Endothelial cell of umbilical vein (primary cell): Measurements from ENCODE around the gene TREX2. TPM values are rescaled to one million over a fixed set of nuclear protein-coding genes. Genes with fewer than 3 reads are reported as not detected.

Source experiments
- BruUV-seq: library from RNA; stranded (reverse); fragments of 400-500 nt; replicated peaks from 2 replicates; lab custom pipeline; 2021; lab: Mats Ljungman, UMichigan
- CTCF ChIA-PET: fragments of 300-600, 350-600 bp; sonication (Branson Sonifier 250); formaldehyde crosslinking; loops from one replicate; lab custom pipeline; 2021; ENCODE audit warnings: antibody characterized with exemption, inconsistent platforms; lab: Charles Lee
- POLR2A ChIA-PET: fragments of 300-600, 350-600 bp; sonication (Branson Sonifier 250); formaldehyde crosslinking; loops from one replicate; lab custom pipeline; 2021; ENCODE audit warnings: antibody characterized with exemption, inconsistent platforms; lab: Charles Lee
- DNase-seq: peaks from one replicate; pipeline ENCODE4 v3.0.0-alpha.2; 2011; ENCODE audit warnings: low read depth, low spot score
- FAIRE-seq: peaks from 2 replicates; lab custom pipeline; 2011; peaks lifted over from hg19 to GRCh38; lab: Jason Lieb, UNC
- H2AFZ ChIP-seq: 2 replicates; pipeline ENCODE4 v1.6.0; 2012; ENCODE audit warnings: low read depth, low read length, control low read depth, inconsistent platforms
- H3K27ac ChIP-seq: 2 replicates; pipeline ENCODE4 v1.5.1; 2011; ENCODE audit warnings: low read depth, mild to moderate bottlenecking, control low read depth, low read length, moderate library complexity; ENCODE audit not compliant: insufficient read depth
- H3K27me3 ChIP-seq, 2 experiments: 2 replicates each; pipeline versions ENCODE4 v1.6.0 to v1.6.1; 2011; ENCODE audit warnings: low read length in 2 of 2, mixed read lengths in 1 of 2; ENCODE audit not compliant: control insufficient read depth in 2 of 2, insufficient read depth in 2 of 2
- H3K36me3 ChIP-seq, 2 experiments: 2 replicates in 1 of 2; 3 replicates in 1 of 2; pipeline ENCODE4 v1.5.1; 2011; ENCODE audit warnings: low read length in 2 of 2, mild to moderate bottlenecking in 1 of 2, moderate library complexity in 1 of 2; ENCODE audit not compliant: control insufficient read depth in 2 of 2, insufficient read depth in 2 of 2; ENCODE audit errors: extremely low read depth in 1 of 2
- H3K4me1 ChIP-seq: 3 replicates; pipeline ENCODE4 v1.5.1; 2011; ENCODE audit warnings: mild to moderate bottlenecking, low read length; ENCODE audit not compliant: control insufficient read depth, insufficient read depth; ENCODE audit errors: extremely low read depth
- H3K4me2 ChIP-seq: 2 replicates; pipeline ENCODE4 v1.6.1; 2011; ENCODE audit warnings: low read length, control low read depth, mixed read lengths; ENCODE audit not compliant: insufficient read depth
- H3K4me3 ChIP-seq, 3 experiments: fragments of 200-600 bp in 1 of 3; sonication (generic), shearing (Covaris generic) in 1 of 3; replicated peaks in 1 of 3; 2 replicates each; pipeline ENCODE4 v1.5.1; 2011 to 2016; ENCODE audit warnings: control low read depth in 3 of 3, low read length in 3 of 3, mild to moderate bottlenecking in 2 of 3, inconsistent platforms in 1 of 3, low read depth in 1 of 3, moderate library complexity in 1 of 3; ENCODE audit not compliant: insufficient read depth in 1 of 3
- H3K79me2 ChIP-seq: 2 replicates; pipeline ENCODE4 v1.6.0; 2012; ENCODE audit warnings: low read length, inconsistent platforms; ENCODE audit not compliant: control insufficient read depth, insufficient read depth
- H3K9ac ChIP-seq: replicated peaks from 2 replicates; pipeline ENCODE3; 2011; ENCODE audit warnings: low read length, control low read depth; ENCODE audit not compliant: insufficient read depth; ENCODE audit errors: extremely low read depth
- H3K9me1 ChIP-seq: replicated peaks from 3 replicates; pipeline ENCODE4 v1.6.0; 2011; ENCODE audit warnings: mild to moderate bottlenecking, low read length; ENCODE audit not compliant: control insufficient read depth, insufficient read depth; ENCODE audit errors: extremely low read depth
- H3K9me3 ChIP-seq: replicated peaks from 2 replicates; pipeline ENCODE4 v1.5.1; 2012; ENCODE audit warnings: low read length, inconsistent platforms; ENCODE audit not compliant: control insufficient read depth, insufficient read depth
- H4K20me1 ChIP-seq: replicated peaks from 2 replicates; pipeline ENCODE3; 2011; ENCODE audit warnings: mild to moderate bottlenecking, low read length; ENCODE audit not compliant: control insufficient read depth, insufficient read depth; ENCODE audit errors: extremely low read depth
- EZH2 ChIP-seq: IDR thresholded peaks from 2 replicates; pipeline ENCODE4 v1.6.1; 2012; ENCODE audit warnings: borderline replicate concordance, low read depth, mild to moderate bottlenecking, moderate library complexity, low read length, inconsistent platforms; ENCODE audit not compliant: severe bottlenecking
- FOS ChIP-seq: IDR thresholded peaks from 2 replicates; pipeline ENCODE4 v1.6.1; 2011; ENCODE audit warnings: mild to moderate bottlenecking, low read length, moderate library complexity, borderline replicate concordance; ENCODE audit not compliant: insufficient read depth
- JUN ChIP-seq: IDR thresholded peaks from 2 replicates; pipeline ENCODE4 v1.6.1; 2011; ENCODE audit warnings: borderline replicate concordance, low read depth; ENCODE audit not compliant: insufficient read length, insufficient read depth
- MYC ChIP-seq: IDR thresholded peaks from one replicate; pipeline ENCODE4 v1.6.1; 2011; ENCODE audit warnings: mild to moderate bottlenecking, low read depth, low read length
- POLR2A ChIP-seq: IDR thresholded peaks from 2 replicates; pipeline ENCODE4 v1.6.1; 2012; ENCODE audit warnings: low read depth, mild to moderate bottlenecking, control low read depth, low read length
- dilution Hi-C: fragments of 300-500 bp; cut with MboI; formaldehyde crosslinking; loops from one replicate; pipeline ENCODE4 v1.15.0; 2019; ENCODE audit warnings: low sequenced_read_pairs; ENCODE audit not compliant: extremely low pct_ligation_motif_present
- intact Hi-C: fragments of 100-400 bp; cut with micrococcal nuclease; formaldehyde crosslinking; loops from one replicate; pipeline ENCODE4 v1.10.0; 2022
- polyA plus RNA-seq, 4 experiments: library from polyadenylated mRNA; depleted of rRNA in 3 of 4; stranded (reverse) in 3 of 4; unstranded in 1 of 4; fragments of >200 nt; gene quantifications; 2 replicates each; pipeline versions ENCODE4 v1.2.1 to v1.2.3, GENCODE V29; 2011 to 2012; ENCODE audit warnings: missing spikeins in 1 of 4
- total RNA-seq: library from RNA; stranded (reverse); gene quantifications from 2 replicates; pipeline ENCODE4 v1.2.3, GENCODE V29; 2021
- TF ChIP-seq, protein P1 (sequence below): IDR thresholded peaks from 2 replicates; pipeline ENCODE4 v1.6.1; 2011; ENCODE audit not compliant: insufficient read depth, insufficient read length
- TF ChIP-seq, protein P2 (sequence below), 2 donors: IDR thresholded peaks; 1 replicate in 1 of 2; 2 replicates in 1 of 2; pipeline ENCODE4 v1.5.1; 2011; ENCODE audit warnings: low read length in 2 of 2, mild to moderate bottlenecking in 2 of 2, moderate library complexity in 2 of 2, control low read depth in 1 of 2, inconsistent platforms in 1 of 2, low read depth in 1 of 2; ENCODE audit not compliant: insufficient read depth in 1 of 2; ENCODE audit errors: extremely low read depth in 1 of 2

The TREX2 gene
- total and polyA plus RNA-seq, 2 donors (not counting 3 experiments of a cell fraction or from before 2014, with no cell fraction given) = 0.82 to 0.99 TPM

DNA sequence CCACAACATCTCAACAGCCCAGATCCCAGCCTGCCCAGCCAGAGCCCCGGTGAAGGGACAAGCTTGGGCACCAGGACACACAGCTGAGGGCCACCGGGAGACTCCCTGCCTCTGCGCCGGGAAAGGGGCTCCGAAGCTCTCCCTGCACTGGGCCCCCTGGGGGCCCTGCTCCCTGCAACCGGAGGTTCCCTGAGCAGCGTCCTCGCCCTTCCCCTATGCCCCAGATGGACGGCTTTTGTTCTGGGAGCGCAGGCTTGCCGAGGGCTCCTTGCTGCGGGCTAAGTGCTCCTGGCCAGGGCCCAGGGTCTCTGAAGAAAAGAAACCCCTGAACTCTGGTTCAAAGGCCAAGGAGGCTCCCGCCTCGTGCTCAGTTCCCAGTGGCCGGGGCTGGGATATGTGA lies 35.5 kb downstream of the TREX2 start:
- dilution Hi-C loops (no loop called here), intact Hi-C loops (no loop called here)
- Histone ChIP-seq H3K9me3 (no peaks in the 10 kb centered on the region), H3K27me3 (no peaks in the 10 kb centered on the region), H3K79me2 (no peaks in the 10 kb centered on the region), H3K27ac (no peak overlapping the region), H3K4me1 (peaks cover 6% of the 10 kb centered on the region), H2AFZ (no peak overlapping the region), H3K4me2 (no peak overlapping the region), H3K9me1 (no peaks in the 10 kb centered on the region), H4K20me1 (no peaks in the 10 kb centered on the region), H3K4me3 (no peak overlapping the region), H3K36me3 (no peaks in the 10 kb centered on the region), H3K9ac (no peak overlapping the region)
- no TSS peak for BruUV-seq
- ChIA-PET CTCF (no interaction called here), POLR2A (no interaction called here)
- TF ChIP-seq POLR2A (no peak), FOS (no peak)
- no peak for FAIRE-seq
- DNase-seq = no peak

DNA sequence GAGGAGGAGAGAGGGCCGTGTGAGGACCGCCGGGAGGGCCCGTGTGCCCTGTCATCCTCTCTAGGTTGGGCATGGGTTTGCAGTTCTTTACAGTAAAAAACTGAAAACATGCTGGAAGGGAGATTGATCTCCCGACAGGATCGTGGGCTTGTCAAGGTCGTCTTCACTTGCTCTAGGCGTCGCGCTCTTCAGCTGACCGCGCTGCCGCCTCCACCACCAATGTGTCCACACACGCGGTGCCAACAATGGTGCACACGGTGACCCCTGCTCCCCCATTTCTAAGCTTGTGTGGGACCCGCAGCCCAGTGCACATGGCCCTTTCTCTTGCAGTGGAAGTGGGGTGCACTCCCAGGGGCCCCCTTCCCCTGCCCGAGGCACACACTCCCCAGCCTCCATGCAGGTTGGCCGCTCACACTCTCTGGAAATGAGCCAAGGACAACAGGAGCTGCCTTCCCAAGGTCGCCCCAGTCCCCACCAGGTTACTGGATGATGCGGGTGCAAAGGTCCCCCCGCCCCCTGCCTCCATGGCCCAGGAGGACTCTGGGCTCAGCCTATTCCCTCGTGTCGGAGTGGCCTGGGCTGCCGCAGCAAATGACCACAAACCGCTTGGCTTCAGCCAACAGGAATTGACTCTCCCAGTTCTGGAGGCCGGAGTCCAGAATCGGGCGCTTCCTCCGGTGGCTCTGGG lies 36.3 kb downstream of the TREX2 start:
- Histone ChIP-seq H3K36me3 (no peaks in the 10 kb centered on the region), H3K27me3 (no peaks in the 10 kb centered on the region), H2AFZ (no peak overlapping the region), H3K27ac (no peak overlapping the region), H3K9ac (no peak overlapping the region), H3K9me3 (no peaks in the 10 kb centered on the region), H3K4me3 (no peak overlapping the region), H3K4me2 (no peak overlapping the region), H3K9me1 (no peaks in the 10 kb centered on the region), H4K20me1 (no peaks in the 10 kb centered on the region), H3K4me1 (peaks cover 6% of the 10 kb centered on the region), H3K79me2 (no peaks in the 10 kb centered on the region)
- ChIA-PET POLR2A (no interaction called here), CTCF (no interaction called here)
- FAIRE-seq = no peak
- TF ChIP-seq JUN = no peak
- TF ChIP-seq EZH2 = no peak
- TF ChIP-seq, protein P1, sequence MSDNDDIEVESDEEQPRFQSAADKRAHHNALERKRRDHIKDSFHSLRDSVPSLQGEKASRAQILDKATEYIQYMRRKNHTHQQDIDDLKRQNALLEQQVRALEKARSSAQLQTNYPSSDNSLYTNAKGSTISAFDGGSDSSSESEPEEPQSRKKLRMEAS = no peak
- TF ChIP-seq, protein P2, sequence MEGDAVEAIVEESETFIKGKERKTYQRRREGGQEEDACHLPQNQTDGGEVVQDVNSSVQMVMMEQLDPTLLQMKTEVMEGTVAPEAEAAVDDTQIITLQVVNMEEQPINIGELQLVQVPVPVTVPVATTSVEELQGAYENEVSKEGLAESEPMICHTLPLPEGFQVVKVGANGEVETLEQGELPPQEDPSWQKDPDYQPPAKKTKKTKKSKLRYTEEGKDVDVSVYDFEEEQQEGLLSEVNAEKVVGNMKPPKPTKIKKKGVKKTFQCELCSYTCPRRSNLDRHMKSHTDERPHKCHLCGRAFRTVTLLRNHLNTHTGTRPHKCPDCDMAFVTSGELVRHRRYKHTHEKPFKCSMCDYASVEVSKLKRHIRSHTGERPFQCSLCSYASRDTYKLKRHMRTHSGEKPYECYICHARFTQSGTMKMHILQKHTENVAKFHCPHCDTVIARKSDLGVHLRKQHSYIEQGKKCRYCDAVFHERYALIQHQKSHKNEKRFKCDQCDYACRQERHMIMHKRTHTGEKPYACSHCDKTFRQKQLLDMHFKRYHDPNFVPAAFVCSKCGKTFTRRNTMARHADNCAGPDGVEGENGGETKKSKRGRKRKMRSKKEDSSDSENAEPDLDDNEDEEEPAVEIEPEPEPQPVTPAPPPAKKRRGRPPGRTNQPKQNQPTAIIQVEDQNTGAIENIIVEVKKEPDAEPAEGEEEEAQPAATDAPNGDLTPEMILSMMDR (IDR thresholded peaks at IDR 0.05; ENCODE audit: extremely low read depth in 1 of 2, insufficient read depth in 1 of 2, low read depth in 1 of 2, low read length in 2 of 2) = no peak
- TF ChIP-seq POLR2A = no peak
- no peak for TF ChIP-seq MYC
- dilution Hi-C loops = no loop called here
- BruUV-seq = no TSS peak
- no peak for DNase-seq
- intact Hi-C loops = no loop called here
